ENCODE data around the gene KCNAB2. TPM values are rescaled to one million over a fixed set of nuclear protein-coding genes. Genes with fewer than 3 reads are reported as not detected.

The KCNAB2 gene
- total RNA-seq, 2 donors from 2014 or later = 14.0 to 36.1 TPM

- Histone ChIP-seq H3K4me3 (no peak overlapping the region), H3K27me3 (replicated peaks; ENCODE audit: insufficient read depth) (no peaks in the 10 kb centered on the region), H3K4me1 (ENCODE audit: control insufficient read depth in 1 of 2, low read depth in 2 of 2) (no peaks in the 10 kb centered on the region), H3K9me3 (no peaks in the 10 kb centered on the region), H3K27ac (no peak overlapping the region), H3K36me3 (no peaks in the 10 kb centered on the region)
- ATAC-seq (ENCODE audit: insufficient number of reproducible peaks, low FRiP score, low read depth) (no peak), DNase-seq (ENCODE audit: low spot score) (no peak)
- no peak for TF ChIP-seq CTCF (IDR thresholded peaks at IDR 0.05)
Observed at GRCh38 chr1:6133146-6133895, 87.6 kb downstream of the KCNAB2 start.

GRCh38 chr1:6134206-6134605 is 88.5 kb downstream of the KCNAB2 start:
- DNase-seq (ENCODE audit: low spot score) = no peak
- H3K36me3 ChIP-seq = no peaks in the 10 kb centered on the region
- ATAC-seq (ENCODE audit: insufficient number of reproducible peaks, low FRiP score, low read depth) = no peak
- no peak for TF ChIP-seq CTCF (IDR thresholded peaks at IDR 0.05)
- no peaks in the 10 kb centered on the region for H3K9me3 ChIP-seq
- no peaks in the 10 kb centered on the region for H3K27me3 ChIP-seq (replicated peaks; ENCODE audit: insufficient read depth)
- H3K4me1 ChIP-seq (ENCODE audit: control insufficient read depth in 1 of 2, low read depth in 2 of 2) = no peaks in the 10 kb centered on the region
- no peak overlapping the region for H3K27ac ChIP-seq
- no peak overlapping the region for H3K4me3 ChIP-seq

DNA sequence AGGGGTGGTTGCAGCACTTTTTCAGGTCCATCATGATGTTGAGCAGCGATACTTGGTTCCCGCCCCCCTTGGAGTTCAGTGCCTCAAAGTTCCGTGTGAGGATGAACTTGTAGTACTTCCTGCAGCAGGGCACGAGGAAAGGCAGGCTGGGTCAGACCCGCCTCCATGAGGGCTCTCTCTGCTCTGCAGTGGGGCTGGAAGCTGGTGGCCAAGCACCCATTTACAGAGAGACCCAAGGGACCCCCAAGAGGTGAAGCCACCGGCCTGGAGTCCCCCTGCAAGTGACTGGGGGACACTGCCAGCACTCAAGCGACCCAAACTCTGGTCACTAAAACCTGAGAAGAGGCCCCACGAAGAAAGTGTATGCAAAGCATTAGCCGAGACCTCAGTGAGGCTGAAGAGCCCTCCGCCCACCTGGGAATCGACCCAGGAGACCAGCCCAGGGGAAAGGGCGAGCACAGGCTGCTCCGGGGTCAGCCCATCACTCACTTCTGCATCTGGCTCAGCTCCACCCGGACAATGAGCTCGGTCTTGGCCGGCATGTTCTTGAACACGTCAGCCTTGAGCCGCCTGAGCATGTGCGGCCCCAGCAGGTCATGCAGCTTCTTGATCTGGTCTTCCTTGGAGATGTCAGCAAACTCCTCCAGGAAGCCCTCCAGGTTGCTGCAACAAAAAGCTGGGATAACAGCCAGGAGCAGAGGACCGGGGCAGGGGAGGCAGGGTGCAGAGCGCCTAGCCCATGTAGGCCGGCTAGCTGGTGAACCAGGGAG is 89.2 kb downstream of the KCNAB2 start:
- ATAC-seq (ENCODE audit: insufficient number of reproducible peaks, low FRiP score, low read depth) = no peak

DNA sequence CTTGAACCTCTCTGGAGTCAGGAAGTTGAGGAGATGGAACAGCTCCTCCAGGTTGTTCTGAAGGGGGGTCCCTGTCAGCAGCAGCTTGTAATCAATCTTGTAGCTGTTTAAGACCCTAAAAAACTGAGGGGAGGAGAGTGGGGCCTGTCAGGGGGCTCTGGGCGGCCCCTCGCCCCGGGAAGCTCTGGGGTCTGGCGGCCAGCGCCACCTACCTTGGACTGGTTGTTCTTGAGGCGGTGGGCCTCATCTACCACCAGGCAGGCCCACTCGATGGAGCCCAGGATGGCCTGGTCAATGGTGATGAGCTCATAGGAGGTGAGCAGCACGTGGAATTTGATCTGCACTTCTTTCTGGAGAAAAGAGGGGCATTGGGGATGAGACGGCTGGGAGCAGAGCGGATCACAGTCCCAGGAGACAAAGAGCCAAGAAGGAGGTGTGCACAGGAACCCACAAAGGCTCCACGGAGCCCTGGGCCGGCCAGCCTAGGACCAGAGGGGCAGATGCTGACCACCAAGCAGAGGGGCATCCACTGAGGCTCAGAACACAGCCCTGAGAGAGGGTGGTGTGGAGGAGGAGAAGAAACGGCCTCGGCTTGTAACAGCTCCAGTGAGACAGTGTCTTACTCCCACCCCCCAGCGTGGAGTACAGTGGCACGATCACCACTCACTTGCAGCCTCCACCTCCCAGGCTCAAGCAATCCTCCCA is 91.0 kb downstream of the KCNAB2 start:
- Histone ChIP-seq H3K4me1 (ENCODE audit: control insufficient read depth in 1 of 2, low read depth in 2 of 2) (no peaks in the 10 kb centered on the region), H3K36me3 (no peaks in the 10 kb centered on the region), H3K27me3 (replicated peaks; ENCODE audit: insufficient read depth) (no peaks in the 10 kb centered on the region), H3K9me3 (no peaks in the 10 kb centered on the region), H3K4me3 (no peak overlapping the region), H3K27ac (no peak overlapping the region)
- no peak for TF ChIP-seq CTCF (IDR thresholded peaks at IDR 0.05)
- DNase-seq (ENCODE audit: low spot score) (no peak), ATAC-seq (ENCODE audit: insufficient number of reproducible peaks, low FRiP score, low read depth) (no peak)

More for the DNA sequence above, 89.2 kb downstream of the KCNAB2 start:
- TF ChIP-seq CTCF (IDR thresholded peaks at IDR 0.05) = no peak
- no peak for DNase-seq (ENCODE audit: low spot score)
- H3K27ac ChIP-seq = no peak overlapping the region
- no peak overlapping the region for H3K4me3 ChIP-seq
- no peaks in the 10 kb centered on the region for H3K27me3 ChIP-seq (replicated peaks; ENCODE audit: insufficient read depth)
- no peaks in the 10 kb centered on the region for H3K9me3 ChIP-seq
- H3K36me3 ChIP-seq = no peaks in the 10 kb centered on the region
- H3K4me1 ChIP-seq (ENCODE audit: control insufficient read depth in 1 of 2, low read depth in 2 of 2) = no peaks in the 10 kb centered on the region

GRCh38 chr1:6137758-6138157 is 92.1 kb downstream of the KCNAB2 start:
- H3K27me3 ChIP-seq (replicated peaks; ENCODE audit: insufficient read depth) = no peaks in the 10 kb centered on the region
- no peak for ATAC-seq (ENCODE audit: insufficient number of reproducible peaks, low FRiP score, low read depth)
- H3K36me3 ChIP-seq = no peaks in the 10 kb centered on the region
- H3K27ac ChIP-seq = no peak overlapping the region
- no peak for DNase-seq (ENCODE audit: low spot score)
- no peaks in the 10 kb centered on the region for H3K4me1 ChIP-seq (ENCODE audit: control insufficient read depth in 1 of 2, low read depth in 2 of 2)
- TF ChIP-seq CTCF (IDR thresholded peaks at IDR 0.05) = no peak
- no peak overlapping the region for H3K4me3 ChIP-seq
- H3K9me3 ChIP-seq = no peaks in the 10 kb centered on the region

All from thoracic aorta (tissue), 2 donors.